Ovary (tissue), 3 donors: ENCODE data around the gene RALGPS1.

Source experiments
- CTCF ChIP-seq, 3 donors: fragments of 450-650 bp in 2 of 3; fragments of 200-600 bp in 1 of 3; IDR thresholded peaks; one replicate each; pipeline versions ENCODE4 v1.5.1 to v1.8.0; 2016 to 2022; ENCODE audit warnings: antibody characterized with exemption in 3 of 3, mild to moderate bottlenecking in 1 of 3
- EP300 ChIP-seq: sonication (generic); formaldehyde crosslinking; IDR thresholded peaks from one replicate; pipeline ENCODE4 v1.6.1; 2017; ENCODE audit warnings: antibody characterized with exemption
- POLR2A ChIP-seq: fragments of 450-650 bp; IDR thresholded peaks from one replicate; pipeline ENCODE4 v1.6.1; 2017; ENCODE audit warnings: antibody characterized with exemption, mild to moderate bottlenecking, moderate library complexity
- donor health status: DM: no; HTN: no; CAD: no.

GRCh38 chr9:127139775-127140174, 225.2 kb downstream of the RALGPS1 start:
- no peak for TF ChIP-seq CTCF (IDR thresholded peaks at IDR 0.05)
- no peak for TF ChIP-seq POLR2A
- TF ChIP-seq EP300, result no peak
